Kidney epithelial cell (primary cell): ENCODE measurements around the gene HOMER3. TPM values are rescaled to one million over a fixed set of nuclear protein-coding genes. Genes with fewer than 3 reads are reported as not detected.

Experiments
- DNase-seq: peaks from one replicate; pipeline ENCODE4 v3.0.0-alpha.2; 2010; ENCODE audit warnings: low read depth
- H3K27me3 ChIP-seq: 2 replicates; pipeline ENCODE4 v1.6.0; 2011; ENCODE audit warnings: low read length; ENCODE audit not compliant: control insufficient read depth, insufficient read depth
- H3K36me3 ChIP-seq: 2 replicates; pipeline ENCODE4 v1.5.1; 2011; ENCODE audit warnings: low read length; ENCODE audit not compliant: control insufficient read depth, insufficient read depth
- H3K4me3 ChIP-seq: 2 replicates; pipeline ENCODE4 v1.5.1; 2011; ENCODE audit warnings: low read depth, mild to moderate bottlenecking, control low read depth, low read length
- CTCF ChIP-seq: IDR thresholded peaks from 2 replicates; pipeline ENCODE4 v1.5.1; 2011; ENCODE audit warnings: mild to moderate bottlenecking, moderate library complexity, low read length, control low read depth, inconsistent platforms; ENCODE audit not compliant: insufficient read depth, poor library complexity, severe bottlenecking
- total RNA-seq: library from RNA; depleted of rRNA; stranded (reverse); fragments of >200 nt; gene quantifications from 2 replicates; pipeline ENCODE4 v1.2.3, GENCODE V29; 2015

HOMER3 gene
- total RNA-seq, 1 donor from 2014 or later = 109 TPM

- TF ChIP-seq CTCF = no peak
- H3K36me3 ChIP-seq = no peaks in the 10 kb centered on the region
- DNase-seq = no peak
- no peak overlapping the region for H3K4me3 ChIP-seq
- H3K27me3 ChIP-seq = no peaks in the 10 kb centered on the region
Measured at GRCh38 chr19:18972851-18973250, 31.8 kb upstream of the HOMER3 start.

- Histone ChIP-seq H3K4me3 (no peak overlapping the region), H3K36me3 (no peaks in the 10 kb centered on the region), H3K27me3 (no peaks in the 10 kb centered on the region)
- TF ChIP-seq CTCF = no peak
- no peak for DNase-seq
Measured at GRCh38 chr19:18972301-18972811, 31.3 kb upstream of the HOMER3 start.

DNA sequence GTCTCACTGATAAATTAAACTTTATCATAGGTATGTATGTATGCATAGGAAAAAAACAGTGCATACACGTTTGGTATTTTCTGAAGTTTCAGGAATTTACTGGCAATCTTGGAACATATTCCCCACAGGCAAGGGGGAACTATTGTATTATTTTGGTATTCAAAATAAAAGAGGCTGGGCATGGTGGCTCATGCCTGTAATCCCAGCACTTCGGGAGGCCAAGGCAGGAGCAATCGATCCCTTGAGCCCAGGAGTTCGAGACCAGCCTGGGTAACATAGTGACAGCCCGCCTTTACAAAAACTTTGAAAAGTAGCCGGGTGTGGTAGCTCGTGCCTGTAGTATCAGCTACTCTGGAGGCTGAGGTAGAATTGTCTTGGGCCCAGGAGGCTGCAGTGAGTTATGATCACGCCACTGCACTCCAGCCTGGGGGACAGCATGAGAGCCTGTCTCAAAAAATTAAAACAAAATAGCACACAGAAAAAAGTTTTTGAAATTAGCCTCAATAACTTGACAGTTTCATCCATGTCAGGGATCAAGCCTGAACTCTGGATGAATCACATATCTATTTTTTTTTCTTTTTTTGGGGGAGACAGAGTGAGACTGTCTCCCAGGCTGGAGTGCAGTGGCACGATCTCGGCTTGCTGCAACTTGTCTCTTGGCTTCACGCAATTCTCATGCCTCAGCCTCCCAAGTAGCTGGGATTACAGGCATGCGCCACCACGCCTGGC lies 29.1 kb upstream of the HOMER3 start:
- Histone ChIP-seq H3K27me3 (no peaks in the 10 kb centered on the region), H3K4me3 (no peak overlapping the region), H3K36me3 (no peaks in the 10 kb centered on the region)
- TF ChIP-seq CTCF = no peak
- no peak for DNase-seq

- no peaks in the 10 kb centered on the region for H3K36me3 ChIP-seq
- DNase-seq = peak; percentile 76
- no peak overlapping the region for H3K4me3 ChIP-seq
- TF ChIP-seq CTCF = no peak
- peaks cover 2% of the 10 kb centered on the region for H3K27me3 ChIP-seq
Measured at GRCh38 chr19:18967358-18968146, 26.5 kb upstream of the HOMER3 start.

- TF ChIP-seq CTCF = no peak
- Histone ChIP-seq H3K36me3 (no peaks in the 10 kb centered on the region), H3K27me3 (peaks cover 11% of the 10 kb centered on the region), H3K4me3 (no peak overlapping the region)
- no peak for DNase-seq
Measured at GRCh38 chr19:18966307-18966706, 25.3 kb upstream of the HOMER3 start.
